ENCODE measurements around the gene SPNS1.
"Not testable (repeated sequence)": the region's sequence is repeated elsewhere in the genome, so short reads cannot be mapped to it uniquely, and the experiment has no call there.

SPNS1 gene

GRCh38 chr16:28938721-28939120 is 35.9 kb upstream of the SPNS1 start:
- FAIRE-seq (no peak), DNase-seq (ENCODE audit: insufficient read length, low spot score) (no peak)
- TF ChIP-seq CTCF (IDR thresholded peaks at IDR 0.05; ENCODE audit: insufficient read depth, missing control alignments), result no peak

- DNase-seq (ENCODE audit: insufficient read length, low spot score); FAIRE-seq: not testable (repeated sequence)
Observed at GRCh38 chr16:28939825-28940224, 34.8 kb upstream of the SPNS1 start.

- no peak for TF ChIP-seq CTCF (IDR thresholded peaks at IDR 0.05; ENCODE audit: insufficient read depth, missing control alignments)
- DNase-seq (ENCODE audit: insufficient read length, low spot score) (peak; percentile 67), FAIRE-seq (peak; percentile 88)
Observed at GRCh38 chr16:28943281-28943680, 31.3 kb upstream of the SPNS1 start.

GRCh38 chr16:28946681-28947080 is 27.9 kb upstream of the SPNS1 start:
- FAIRE-seq (no peak), DNase-seq (ENCODE audit: insufficient read length, low spot score) (no peak)
- no peak for TF ChIP-seq CTCF (IDR thresholded peaks at IDR 0.05; ENCODE audit: insufficient read depth, missing control alignments)

DNA sequence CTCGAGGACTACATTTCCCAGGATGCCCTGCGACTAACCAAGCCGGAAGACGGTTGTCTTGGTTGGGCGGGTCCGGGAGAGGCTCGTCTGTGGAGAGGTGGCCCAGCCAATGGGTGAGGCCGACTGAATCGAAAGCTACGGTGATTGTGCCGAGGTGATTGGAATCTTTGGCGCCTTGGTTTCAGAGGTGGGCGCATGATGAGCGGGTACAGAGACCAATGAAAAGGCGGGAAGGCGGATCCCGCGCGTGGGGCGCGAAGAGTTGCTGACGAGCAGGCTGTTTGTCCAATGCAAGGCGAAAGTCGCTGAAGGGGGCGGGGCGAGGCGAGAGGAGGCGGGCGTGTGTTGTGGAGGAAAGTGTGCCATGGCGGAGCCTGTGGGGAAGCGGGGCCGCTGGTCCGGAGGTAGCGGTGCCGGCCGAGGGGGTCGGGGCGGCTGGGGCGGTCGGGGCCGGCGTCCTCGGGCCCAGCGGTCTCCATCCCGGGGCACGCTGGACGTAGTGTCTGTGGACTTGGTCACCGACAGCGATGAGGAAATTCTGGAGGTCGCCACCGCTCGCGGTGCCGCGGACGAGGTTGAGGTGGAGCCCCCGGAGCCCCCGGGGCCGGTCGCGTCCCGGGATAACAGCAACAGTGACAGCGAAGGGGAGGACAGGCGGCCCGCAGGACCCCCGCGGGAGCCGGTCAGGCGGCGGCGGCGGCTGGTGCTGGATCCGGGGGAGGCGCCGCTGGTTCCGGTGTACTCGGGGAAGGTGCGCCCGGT is 23.7 kb upstream of the SPNS1 start, which contains the start of gene NFATC2IP:
TSS of gene NFATC2IP (plus strand) at position 290 of the 762 bp plus-strand sequence. CDS start at position 365, 75 bp downstream.
- DNase-seq (ENCODE audit: insufficient read length, low spot score) (peak; percentile 98), FAIRE-seq (no peak)
- no peak for TF ChIP-seq CTCF (IDR thresholded peaks at IDR 0.05; ENCODE audit: insufficient read depth, missing control alignments)

GRCh38 chr16:28951410-28951943 is 23.1 kb upstream of the SPNS1 start:
- DNase-seq (ENCODE audit: insufficient read length, low spot score), result no peak
- TF ChIP-seq CTCF (IDR thresholded peaks at IDR 0.05; ENCODE audit: insufficient read depth, missing control alignments), result no peak
- FAIRE-seq, result no peak

GRCh38 chr16:28958216-28958615 is 16.4 kb upstream of the SPNS1 start:
- TF ChIP-seq CTCF (IDR thresholded peaks at IDR 0.05; ENCODE audit: insufficient read depth, missing control alignments), result no peak
- DNase-seq (ENCODE audit: insufficient read length, low spot score) (no peak), FAIRE-seq (no peak)

Measured in D721Med (cell line).